Nucleus accumbens (tissue), 56 donors: ENCODE results near the gene RHOBTB1.
"Not testable (repeated sequence)": the region's sequence is repeated elsewhere in the genome, so short reads cannot be mapped to it uniquely, and the experiment has no call there.

ENCODE experiments used
- DNase-seq, 56 donors: peaks; one replicate each; lab custom pipeline; 2025; lab: John Stamatoyannopoulos, UW

Gene RHOBTB1

DNA sequence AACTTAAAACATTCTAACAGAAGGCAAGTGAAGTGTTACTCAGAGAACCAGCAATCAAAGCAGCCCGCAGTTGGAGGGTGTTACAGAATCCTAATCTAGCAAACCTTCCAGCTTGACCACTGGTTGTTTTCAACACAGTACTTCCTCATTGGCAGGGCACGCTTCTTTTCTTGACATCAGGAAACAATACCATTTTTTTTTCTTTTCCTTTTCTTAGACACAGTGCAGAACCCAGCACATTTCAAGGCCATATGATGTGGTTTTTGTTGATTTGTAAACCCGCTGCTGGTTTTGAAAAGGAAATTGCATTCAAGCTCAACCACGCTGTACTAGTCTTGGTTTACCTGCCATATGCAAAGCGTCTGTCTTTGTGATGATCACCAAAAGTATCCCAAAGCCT is 33.4 kb downstream of the RHOBTB1 start:
- DNase-seq = no peak

DNA sequence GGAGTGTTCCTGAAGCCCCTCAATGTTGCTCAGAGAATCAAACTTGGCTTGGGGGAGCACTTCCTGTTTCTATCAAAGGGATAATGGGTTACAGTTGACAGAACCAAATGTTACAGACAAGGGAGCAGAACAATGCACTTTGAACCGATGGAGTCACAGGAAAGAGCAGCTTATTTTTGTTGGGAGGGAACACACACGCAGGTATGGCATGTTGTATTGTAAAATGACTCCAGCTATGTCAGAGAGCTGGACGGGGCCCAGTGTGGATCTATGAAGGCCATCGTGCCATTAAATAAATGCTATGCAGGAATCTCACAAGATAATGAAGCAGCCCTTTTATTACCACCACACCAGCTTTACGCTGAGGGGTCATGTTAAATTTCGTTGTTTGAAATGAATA is 35.1 kb downstream of the RHOBTB1 start:
- no peak for DNase-seq

DNA sequence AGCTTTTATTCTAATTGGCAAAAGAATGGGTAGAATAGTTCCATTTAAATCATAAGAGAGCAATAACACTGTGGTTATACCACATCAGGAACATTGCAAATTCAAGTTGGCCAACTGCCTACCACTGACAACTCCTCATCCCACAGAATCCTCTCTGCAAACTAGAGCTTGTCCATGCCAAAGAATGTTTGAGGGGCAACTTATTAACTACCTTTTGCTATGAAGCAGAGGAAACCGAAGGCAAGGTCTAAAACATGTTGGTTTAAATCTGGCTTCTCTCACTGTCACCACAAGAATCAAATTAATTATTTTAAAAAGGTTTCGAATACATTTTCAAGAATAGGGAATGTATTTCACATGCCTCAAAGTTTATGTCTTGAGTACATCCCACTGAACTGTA is 36.0 kb downstream of the RHOBTB1 start:
- DNase-seq = no peak

DNA sequence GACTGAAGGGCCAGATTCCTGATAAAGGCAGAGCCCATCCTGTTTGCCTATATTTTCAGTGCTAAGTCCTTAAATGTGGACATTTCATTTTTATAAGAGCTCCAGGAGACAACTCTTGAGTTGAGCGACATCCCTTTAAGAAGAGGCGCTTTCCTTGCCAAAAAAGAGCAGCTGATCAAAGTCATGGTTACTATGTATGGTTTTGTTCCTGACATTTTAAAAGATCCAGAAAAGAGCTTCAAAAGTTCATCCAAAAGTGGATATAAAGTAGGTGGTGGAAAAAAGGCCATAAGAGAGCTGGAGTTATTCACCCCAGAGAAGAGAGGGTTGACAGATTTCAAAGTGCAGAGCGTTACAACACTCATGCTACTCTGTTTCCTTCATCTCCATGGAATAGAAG is 36.7 kb downstream of the RHOBTB1 start:
- DNase-seq = no peak

DNA sequence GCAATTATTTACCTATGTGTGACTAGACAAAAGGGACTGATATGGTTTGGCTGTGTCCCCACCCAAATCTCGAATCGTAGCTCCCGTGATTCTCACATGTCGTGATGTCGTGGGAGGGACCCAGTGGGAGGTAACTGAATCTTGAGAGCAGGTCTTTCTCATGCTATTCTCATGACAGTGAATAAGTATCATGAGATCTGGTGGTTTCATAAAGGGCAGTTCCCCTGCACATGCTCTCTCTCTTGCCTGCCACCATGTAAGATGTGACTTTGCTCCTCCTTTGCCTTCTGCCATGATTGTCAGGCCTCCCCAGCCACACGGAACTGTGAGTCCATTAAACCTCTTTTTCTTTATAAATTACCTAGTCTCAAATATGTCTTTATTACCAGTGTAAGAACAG is 37.2 kb downstream of the RHOBTB1 start:
- DNase-seq = not testable (repeated sequence)

DNA sequence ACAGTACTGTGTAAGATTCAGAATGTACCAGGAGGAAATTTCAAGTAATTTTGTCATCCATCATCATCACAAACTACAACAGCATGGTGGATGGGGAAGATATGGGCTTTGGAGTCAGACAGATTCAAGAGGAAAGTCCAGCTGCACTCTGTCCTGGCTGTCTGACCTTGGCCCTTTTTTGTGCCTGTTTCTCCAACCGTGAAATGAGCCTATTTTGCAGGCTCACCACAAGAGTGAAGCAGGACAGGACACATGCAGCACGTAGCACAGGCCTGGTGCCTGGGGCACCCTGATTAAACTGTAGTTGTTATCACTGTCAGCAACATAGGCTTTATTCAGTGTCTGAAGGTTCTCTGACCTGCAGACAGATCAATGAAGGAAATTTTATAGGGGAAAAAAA is 37.6 kb downstream of the RHOBTB1 start:
- no peak for DNase-seq

DNA sequence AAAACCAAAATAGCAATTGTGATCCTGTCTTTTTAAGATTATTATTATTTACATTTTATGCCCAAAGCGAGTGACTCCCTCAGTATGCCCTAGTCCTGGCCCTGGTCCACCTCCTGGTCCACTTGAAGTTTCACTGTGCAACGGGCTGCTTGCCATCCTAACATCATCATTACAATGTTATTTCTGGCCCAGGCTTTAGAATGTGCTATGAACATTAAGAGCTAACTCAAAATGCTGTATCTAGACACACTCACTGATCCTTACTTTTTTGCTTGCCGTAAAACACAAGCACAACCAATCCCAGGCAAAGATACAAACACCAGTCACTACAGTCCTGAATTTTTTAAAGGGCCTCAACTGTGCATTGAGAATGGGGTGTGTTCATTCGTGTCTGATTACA is 38.4 kb downstream of the RHOBTB1 start:
- DNase-seq = no peak

DNA sequence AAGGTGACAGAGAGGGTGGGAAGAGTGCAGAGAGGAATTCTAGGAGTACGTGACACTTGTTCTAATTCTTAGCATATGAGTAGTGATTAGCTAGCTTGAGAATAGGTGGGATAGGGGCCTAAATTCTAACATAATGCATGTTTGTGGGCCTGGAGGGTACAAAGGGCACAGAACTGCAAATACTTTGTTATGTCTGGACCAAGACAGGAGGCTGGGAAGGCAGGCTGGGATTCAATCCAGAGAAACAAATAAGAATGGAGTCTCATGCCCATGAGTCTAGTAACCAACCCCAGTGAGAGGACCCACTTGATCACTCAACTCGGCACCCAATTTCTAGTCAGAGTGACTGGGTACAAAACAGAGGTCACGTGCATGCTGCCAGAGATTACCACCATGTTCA is 40.9 kb downstream of the RHOBTB1 start:
- no peak for DNase-seq

DNA sequence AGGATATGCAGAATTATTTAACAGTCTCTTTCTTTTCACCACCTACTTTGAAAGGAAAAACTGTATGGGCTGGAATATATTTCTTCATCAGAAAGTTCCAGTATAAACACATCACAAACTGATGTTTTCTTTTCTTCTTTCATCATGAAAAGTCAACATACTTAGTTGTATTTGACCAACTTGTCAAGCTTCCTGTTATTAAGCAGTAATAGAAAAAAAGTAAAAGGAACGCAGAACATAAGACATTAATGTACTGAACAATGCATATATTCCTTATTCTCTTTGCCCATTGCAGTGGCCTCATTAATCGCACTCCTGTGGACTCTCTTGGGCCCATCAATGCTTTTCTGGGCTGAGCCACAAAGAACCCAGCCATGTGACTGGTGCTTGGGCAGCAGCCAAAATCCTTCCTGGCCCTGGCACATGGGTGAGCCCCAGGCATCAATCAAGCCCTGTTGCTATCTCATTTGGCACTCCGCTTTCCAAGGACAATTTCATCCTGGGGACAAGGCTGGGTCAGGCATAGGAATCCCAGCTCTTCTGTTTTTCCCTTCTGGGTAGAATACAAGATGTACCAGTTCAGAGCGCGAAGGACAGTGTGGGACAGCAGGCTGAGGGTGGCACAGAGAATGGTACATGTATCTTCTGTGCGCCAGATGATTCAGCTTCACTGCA is 42.3 kb downstream of the RHOBTB1 start:
- peak in 35 of 56 donors; percentile 2 to 69 (median 21) for DNase-seq

DNA sequence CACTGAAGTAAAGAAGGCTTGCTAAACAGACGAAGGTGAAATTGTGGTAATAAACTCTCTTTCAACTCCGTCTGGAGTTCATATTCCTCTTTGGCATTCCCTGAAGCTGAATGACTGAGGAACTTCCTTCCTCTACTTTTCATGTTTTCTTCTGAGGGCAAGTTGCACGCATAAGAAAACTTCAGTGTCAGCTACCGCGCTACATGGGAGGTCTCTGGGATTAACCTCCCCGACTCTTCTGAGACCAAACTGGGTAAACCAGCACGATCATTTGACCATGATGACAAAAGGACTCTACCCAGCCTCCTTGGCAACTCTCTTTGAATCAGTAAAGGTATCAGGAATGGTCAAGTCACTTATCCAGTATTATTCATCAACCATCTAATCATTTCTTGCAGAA is 44.7 kb downstream of the RHOBTB1 start:
- no peak for DNase-seq

DNA sequence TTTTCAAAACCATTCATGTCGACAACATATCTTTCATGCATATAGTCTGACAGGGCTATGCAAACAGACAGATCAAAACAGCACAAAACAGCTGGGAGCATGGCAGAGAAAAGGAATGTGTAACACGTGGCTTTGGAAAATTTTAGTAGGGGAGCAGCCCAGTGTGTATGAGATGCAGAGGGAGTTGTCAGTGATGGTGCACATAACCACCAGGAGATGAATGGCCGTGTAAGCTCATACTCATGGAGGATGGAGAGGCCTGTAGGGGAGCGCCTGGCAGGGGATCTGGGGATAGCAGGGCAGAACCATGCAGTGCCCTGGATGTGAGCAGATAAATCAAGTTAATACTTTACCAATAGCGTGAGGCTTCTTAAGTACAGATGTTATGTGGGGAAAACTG is 45.7 kb downstream of the RHOBTB1 start:
- DNase-seq = no peak

DNA sequence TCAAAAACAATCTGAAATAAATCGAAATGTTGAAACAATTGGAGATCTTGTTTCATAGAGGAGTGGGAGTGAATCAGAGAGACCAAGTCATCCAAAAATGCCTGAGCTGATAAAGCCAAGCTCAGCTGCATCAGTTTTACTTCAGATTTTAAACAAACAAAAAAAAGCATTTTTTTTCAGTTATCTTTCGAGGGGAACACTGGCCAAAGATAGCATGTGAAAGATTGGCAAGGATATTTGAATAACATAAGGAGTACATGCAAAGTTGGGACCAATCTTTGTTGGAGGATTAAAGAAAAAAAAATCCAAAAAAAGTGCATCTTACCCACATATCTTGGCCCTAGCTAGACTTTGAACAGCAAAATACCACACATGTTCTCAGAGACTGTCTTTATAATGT is 47.2 kb downstream of the RHOBTB1 start:
- DNase-seq = no peak

DNA sequence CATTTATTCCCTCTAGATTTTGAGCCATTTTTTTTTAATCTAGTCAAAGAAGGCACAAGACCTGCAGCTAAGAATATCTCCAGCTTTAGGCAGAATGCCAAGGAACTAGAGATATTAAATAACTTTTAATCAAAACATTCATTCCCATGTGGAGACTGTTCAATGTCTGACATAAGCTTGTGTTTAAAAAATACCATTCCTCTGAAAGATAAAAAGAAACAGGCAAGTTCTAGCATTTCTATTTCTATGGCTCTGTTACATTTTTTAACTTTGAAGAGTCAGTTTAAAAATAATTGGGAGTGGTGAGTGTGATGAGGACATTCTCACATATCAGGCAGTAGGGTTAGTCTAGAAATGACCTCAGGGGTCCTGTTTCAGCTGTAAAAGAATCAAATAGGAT is 48.0 kb downstream of the RHOBTB1 start:
- DNase-seq = no peak

DNA sequence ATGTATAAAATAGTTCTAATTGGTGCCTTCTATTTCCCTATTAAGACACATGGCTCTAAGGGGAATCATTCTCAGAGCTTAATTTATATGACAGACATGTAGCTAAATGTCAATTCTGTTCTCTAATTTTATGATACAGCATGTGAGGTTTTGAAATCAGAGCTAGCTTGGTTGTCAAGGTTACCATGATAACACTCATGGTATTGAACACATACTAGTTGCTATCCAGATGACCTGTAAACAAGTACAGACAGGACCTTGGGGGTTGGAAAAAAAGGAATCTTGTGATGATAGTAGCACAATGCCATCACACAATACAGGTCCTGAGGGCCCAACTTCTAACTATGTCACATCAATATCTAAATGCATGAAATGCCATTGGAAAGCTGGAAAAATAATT is 49.2 kb downstream of the RHOBTB1 start:
- DNase-seq = no peak

DNA sequence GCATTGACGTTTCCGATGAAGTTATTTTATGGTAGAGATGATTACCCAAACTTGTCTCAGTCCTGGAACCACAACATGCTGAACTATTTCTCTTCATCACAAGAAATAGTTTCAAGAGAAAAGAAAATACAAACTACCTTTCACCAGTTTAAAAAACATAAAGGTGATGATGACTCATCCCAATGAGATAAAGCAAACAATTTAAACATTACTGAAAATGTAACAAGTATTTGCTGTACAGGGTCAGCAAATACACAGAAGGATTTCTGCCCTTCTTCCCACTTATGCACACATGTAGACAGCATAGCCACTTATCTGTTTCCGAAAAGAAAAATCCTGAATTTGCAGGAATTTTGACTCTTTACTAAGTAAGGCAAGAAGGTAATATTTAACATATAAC is 50.8 kb downstream of the RHOBTB1 start:
- no peak for DNase-seq

DNA sequence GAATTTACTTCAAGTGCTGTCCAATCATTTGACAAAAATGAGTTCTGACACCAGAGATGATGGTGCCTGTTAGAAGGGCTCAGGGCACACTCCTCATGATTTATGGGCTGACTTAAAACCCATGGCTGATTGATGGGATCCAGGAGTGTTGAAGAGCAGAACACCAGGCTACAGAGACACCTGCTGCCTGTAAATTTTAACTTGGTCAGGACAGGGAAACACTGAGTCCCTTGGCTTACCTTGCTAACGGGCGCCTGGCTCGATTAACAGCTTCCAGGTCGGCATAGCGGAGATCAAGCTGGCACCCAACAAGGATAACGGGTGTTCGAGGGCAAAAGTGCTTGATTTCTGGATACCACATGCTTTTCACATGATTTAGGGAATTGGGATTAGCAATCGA is 51.4 kb downstream of the RHOBTB1 start:
- DNase-seq = no peak

DNA sequence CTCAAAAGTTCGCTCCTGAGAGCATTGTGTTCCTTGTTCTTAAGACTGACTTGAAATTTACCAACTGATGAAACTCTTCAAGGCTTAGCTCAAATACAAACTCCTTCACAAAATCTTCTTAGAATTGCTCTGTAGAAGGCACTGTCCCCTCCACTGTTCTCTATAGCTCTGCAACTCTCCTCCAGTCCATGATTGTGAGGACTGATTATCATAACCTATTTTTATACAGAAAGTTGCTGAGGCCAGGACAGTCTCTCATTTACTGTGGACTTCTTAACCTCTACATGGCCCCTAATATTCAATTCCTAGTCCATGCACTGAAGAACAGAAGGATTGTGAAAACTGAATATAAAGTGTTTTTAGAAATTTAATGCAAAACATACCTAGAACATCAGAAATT is 53.2 kb downstream of the RHOBTB1 start:
- no peak for DNase-seq

DNA sequence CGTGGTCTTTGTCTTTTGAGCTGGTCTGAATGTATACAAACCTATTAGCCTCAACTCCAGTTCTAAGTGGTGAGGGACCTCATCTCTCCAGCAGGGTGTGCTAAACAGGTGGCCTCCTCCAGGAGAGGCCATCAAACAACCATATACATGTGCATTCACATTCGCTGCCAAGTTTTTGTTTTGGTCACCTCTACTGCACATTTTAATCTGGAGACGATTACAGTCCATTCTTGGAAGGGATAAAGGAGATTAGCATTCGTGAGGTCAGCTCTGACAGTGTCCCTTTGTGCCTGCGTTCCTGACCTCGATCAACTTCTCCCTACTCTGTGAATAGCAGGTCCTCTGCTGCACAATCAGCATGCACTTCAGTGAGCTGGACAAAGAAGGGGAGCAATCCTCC is 60.8 kb downstream of the RHOBTB1 start:
- peak in 1 of 56 donors; percentile 17 for DNase-seq

DNA sequence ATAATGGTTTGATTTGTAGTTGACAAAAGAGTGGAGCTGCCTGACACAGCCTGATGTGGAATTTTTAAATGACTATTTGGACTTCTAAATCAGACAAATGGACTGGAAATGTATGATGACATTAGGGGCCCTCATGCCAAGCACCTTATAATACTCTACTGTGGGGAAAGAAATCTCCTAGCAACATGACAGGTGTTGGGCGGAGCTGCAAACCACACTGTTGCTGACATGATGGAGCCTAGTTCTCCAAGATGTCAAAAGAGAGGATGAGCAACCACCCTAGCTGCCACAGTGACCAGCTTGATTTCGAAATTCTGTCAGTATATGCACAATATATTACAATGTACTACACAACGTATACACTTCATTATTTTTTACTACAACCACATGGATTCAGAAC is 65.8 kb downstream of the RHOBTB1 start:
- DNase-seq = no peak

DNA sequence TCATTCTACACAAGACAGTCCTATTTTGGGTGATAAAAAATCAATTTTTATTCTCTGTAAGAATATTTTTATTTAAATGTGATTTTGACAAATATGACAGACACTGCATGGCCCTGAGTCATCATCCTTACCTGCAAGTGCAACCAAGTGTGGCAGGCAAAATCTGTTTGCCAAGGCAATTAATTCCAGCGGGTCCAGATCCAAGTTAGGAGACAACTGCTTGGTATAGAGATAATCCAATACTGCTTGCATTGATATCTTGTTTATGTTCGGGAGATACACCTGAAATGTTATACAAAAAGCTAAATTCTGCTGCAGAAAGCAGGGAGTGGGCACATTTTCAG is 66.2 kb downstream of the RHOBTB1 start:
- peak in 11 of 56 donors; percentile 1 to 35 (median 9) for DNase-seq

DNA sequence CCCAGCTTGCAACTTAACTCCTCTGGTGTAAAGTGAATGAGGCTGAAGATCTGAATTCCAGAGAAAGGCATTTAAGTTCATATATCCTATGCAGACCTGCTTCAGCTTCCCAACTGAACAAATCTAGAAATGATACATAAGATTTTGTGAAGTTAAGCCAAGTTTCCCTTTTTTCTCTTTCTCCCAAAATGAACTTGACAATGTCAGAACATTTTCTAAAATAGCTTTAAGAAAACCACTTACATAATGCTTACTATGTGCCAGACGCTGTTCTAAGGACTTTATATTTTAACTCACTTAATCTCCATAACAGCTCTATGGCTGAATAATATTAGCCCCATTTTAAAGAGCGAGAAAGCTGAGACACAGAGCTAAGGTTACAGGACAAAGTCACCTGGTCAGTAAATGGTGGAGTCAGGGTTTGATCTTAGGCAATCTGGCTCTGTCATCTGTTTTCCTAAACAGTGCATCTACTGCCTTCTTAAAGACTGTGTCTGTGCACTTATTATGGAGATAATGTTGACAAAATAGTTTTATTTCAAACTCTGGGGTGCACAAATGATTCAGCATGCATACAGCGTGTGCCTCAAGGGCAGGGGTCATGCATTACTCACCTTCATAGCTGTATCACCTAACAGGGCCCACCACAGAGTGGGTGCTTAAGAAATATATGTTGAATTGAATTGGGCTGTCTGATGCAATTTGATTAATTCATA is 66.8 kb downstream of the RHOBTB1 start:
- DNase-seq = peak in 1 of 56 donors; percentile 27

DNA sequence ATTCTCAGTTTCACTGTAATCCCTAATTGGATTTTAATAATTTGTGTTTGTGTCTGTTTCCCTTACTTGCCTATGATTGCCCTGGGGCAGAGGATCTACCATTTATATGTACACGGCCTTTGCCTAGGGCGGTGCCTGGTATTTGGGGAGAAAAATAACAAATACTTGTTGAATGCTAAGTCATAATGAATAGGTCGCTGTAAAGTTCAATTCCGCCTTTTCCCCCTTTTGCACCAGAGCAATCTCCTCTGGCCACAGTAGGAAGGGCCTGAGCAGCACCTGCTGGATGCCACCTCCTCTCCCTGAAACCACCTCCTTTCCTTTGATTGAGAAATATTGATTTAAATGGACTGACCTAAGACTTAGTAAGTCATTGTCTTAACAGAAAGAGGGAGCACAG is 70.2 kb downstream of the RHOBTB1 start:
- no peak for DNase-seq

DNA sequence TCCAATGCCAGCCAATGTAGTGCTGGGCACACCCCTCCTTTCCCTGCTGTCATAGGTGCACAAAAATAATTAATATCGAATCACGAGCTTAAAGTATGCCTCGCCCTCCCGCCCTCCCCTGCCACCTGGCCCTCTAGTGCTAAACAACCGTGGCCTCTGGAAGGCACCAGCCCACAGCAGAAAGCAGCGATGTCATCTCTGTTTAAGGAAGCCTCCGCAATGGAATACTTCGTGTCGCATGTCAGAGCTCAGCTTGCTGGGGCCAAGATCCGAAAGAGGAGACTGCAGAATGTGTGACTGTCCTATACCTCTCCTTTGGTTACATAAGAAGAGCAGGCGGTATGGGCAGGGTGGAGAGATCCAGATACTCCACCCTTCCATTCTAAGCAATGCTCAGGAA is 71.5 kb downstream of the RHOBTB1 start:
- no peak for DNase-seq
